HG03139 (cell line): ENCODE data around the gene TRABD2B.

ENCODE experiments used
- ATAC-seq: cut with Tn5 transposase; IDR thresholded peaks from one replicate; pipeline ENCODE4 v1.9.1; 2021; ENCODE audit not compliant: unreplicated experiment

Gene TRABD2B

GRCh38 chr1:47809301-47810084, 187.7 kb downstream of the TRABD2B start:
- no peak for ATAC-seq

- ATAC-seq, result no peak
Observed at GRCh38 chr1:47808612-47809011, 188.6 kb downstream of the TRABD2B start.

GRCh38 chr1:47805921-47806361, 191.2 kb downstream of the TRABD2B start:
- ATAC-seq, result no peak

GRCh38 chr1:47805018-47805417, 192.2 kb downstream of the TRABD2B start:
- no peak for ATAC-seq

- ATAC-seq, result no peak
Observed at GRCh38 chr1:47803815-47804501, 193.2 kb downstream of the TRABD2B start.

GRCh38 chr1:47797575-47797974, 199.6 kb downstream of the TRABD2B start:
- ATAC-seq, result no peak

GRCh38 chr1:47796626-47797025, 200.6 kb downstream of the TRABD2B start:
- ATAC-seq, result no peak

GRCh38 chr1:47795102-47795501, 202.1 kb downstream of the TRABD2B start:
- no peak for ATAC-seq

GRCh38 chr1:47794530-47794929, 202.7 kb downstream of the TRABD2B start:
- ATAC-seq, result no peak

- no peak for ATAC-seq
Observed at GRCh38 chr1:47794081-47794480, 203.1 kb downstream of the TRABD2B start.

- no peak for ATAC-seq
Observed at GRCh38 chr1:47793563-47793962, 203.6 kb downstream of the TRABD2B start.

GRCh38 chr1:47792779-47793178, 204.4 kb downstream of the TRABD2B start:
- no peak for ATAC-seq

- ATAC-seq, result no peak
Observed at GRCh38 chr1:47791879-47792608, 205.1 kb downstream of the TRABD2B start.

- ATAC-seq, result no peak
Observed at GRCh38 chr1:47788761-47789160, 208.4 kb downstream of the TRABD2B start.

- no peak for ATAC-seq
Observed at GRCh38 chr1:47787560-47787959, 209.6 kb downstream of the TRABD2B start.

- no peak for ATAC-seq
Observed at GRCh38 chr1:47786316-47786715, 210.9 kb downstream of the TRABD2B start.

GRCh38 chr1:47785561-47786271, 211.5 kb downstream of the TRABD2B start:
- ATAC-seq, result no peak

- ATAC-seq, result no peak
Observed at GRCh38 chr1:47785118-47785517, 212.1 kb downstream of the TRABD2B start.

- ATAC-seq, result no peak
Observed at GRCh38 chr1:47784497-47784822, 212.7 kb downstream of the TRABD2B start.

- ATAC-seq, result no peak
Observed at GRCh38 chr1:47783638-47784496, 213.3 kb downstream of the TRABD2B start.
